Upper lobe of left lung (tissue), 6 donors: Measurements from ENCODE around the gene LRCH1. TPM values are rescaled to one million over a fixed set of nuclear protein-coding genes. Genes with fewer than 3 reads are reported as not detected.

Experiments used
- ATAC-seq, 2 donors: fragments of 200-7000 bp; cut with Tn5 transposase; one replicate each; pipeline ENCODE4 v1.9.1; 2022; ENCODE audit warnings: mild to moderate bottlenecking in 2 of 2, moderate library complexity in 2 of 2; ENCODE audit not compliant: low FRiP score in 2 of 2
- DNase-seq, 2 donors: peaks; one replicate each; pipeline ENCODE4 v3.0.0-alpha.2; 2019 to 2020
- H3K27ac ChIP-seq, 4 donors: fragments of 200-600 bp; sonication (generic); one replicate each; pipeline ENCODE4 v1.5.1; 2016 to 2019
- H3K27me3 ChIP-seq, 4 donors: fragments of 200-600 bp; sonication (generic); one replicate each; pipeline ENCODE4 v1.5.1; 2017 to 2019
- H3K36me3 ChIP-seq, 4 donors: fragments of 200-600 bp; sonication (generic); one replicate each; pipeline ENCODE4 v1.5.1; 2016 to 2019
- H3K4me1 ChIP-seq, 4 donors: fragments of 200-600 bp; sonication (generic); one replicate each; pipeline ENCODE4 v1.5.1; 2018 to 2019
- H3K4me3 ChIP-seq, 4 donors: fragments of 200-600 bp; sonication (generic); one replicate each; pipeline ENCODE4 v1.5.1; 2017 to 2019; ENCODE audit warnings: mild to moderate bottlenecking in 2 of 4, moderate library complexity in 1 of 4
- H3K9me3 ChIP-seq, 4 donors: fragments of 200-600 bp; sonication (generic); one replicate each; pipeline ENCODE4 v1.5.1; 2018 to 2019
- CTCF ChIP-seq, 6 experiments: fragments of 450-650 bp in 4 of 6; fragments of 200-600 bp in 2 of 6; sonication (generic) in 2 of 6; IDR thresholded peaks; one replicate each; pipeline ENCODE4 v1.5.1; 2016 to 2019; ENCODE audit warnings: antibody characterized with exemption in 6 of 6
- EP300 ChIP-seq, 4 donors: sonication (generic); formaldehyde crosslinking; IDR thresholded peaks; one replicate each; pipeline ENCODE4 v1.5.1; 2017; ENCODE audit warnings: antibody characterized with exemption in 4 of 4, control low read depth in 2 of 4
- POLR2A ChIP-seq, 4 donors: fragments of 450-650 bp; IDR thresholded peaks; one replicate each; pipeline ENCODE4 v1.5.1; 2016 to 2017; ENCODE audit warnings: antibody characterized with exemption in 4 of 4, mild to moderate bottlenecking in 2 of 4
- POLR2AphosphoS5 ChIP-seq, 2 donors: sonication (generic); formaldehyde crosslinking; IDR thresholded peaks; one replicate each; pipeline ENCODE4 v1.5.1; 2017; ENCODE audit warnings: antibody characterized with exemption in 2 of 2
- WGBS, 2 donors: methylation state at CpG; one replicate each; pipeline ENCODE4 v1.1.5; 2017 to 2018; 5-methylcytosine and 5-hydroxymethylcytosine counted together
- total RNA-seq, 6 donors: library from RNA; depleted of rRNA in 4 of 6; stranded (reverse); fragments of >200 nt in 4 of 6; gene quantifications; one replicate each; pipeline versions ENCODE4 v1.1.0 to v1.2.1, GENCODE V29; 2016 to 2021
- donor health status: DM: no; HTN: no; CAD: no; lungs with moderate emphysema.
- donor health status: DM: no; HTN: yes; CAD: no; lungs with severe emphysema.

Gene LRCH1
- total RNA-seq, 6 donors from 2014 or later, result 17.2 to 27.0 (median 22.7) TPM

GRCh38 chr13:46620471-46620870 is 67.5 kb downstream of the LRCH1 start:
- TF ChIP-seq POLR2A (IDR thresholded peaks at IDR 0.05), result no peak
- H3K27ac ChIP-seq, result peak overlapping the region in 1 of 4 donors; percentile 5

DNA sequence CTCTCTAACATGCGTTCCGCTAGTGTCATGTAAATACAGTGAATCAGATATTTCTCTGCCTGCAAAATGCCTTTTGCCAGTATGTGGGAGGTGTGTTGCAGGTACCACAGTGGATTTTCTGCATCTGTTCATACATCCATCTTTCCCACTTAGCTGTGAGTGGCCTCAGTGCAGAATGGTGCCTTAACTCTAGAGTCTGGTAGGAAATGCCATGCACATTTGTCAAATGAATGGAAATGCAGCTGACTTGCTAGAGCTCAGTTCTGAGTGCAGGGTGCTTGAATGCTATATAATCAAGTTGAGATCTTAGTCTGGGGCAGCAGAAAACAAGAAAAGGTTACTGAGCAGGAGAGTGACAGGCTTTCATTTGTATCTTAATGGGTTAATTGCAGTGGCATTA is 68.2 kb downstream of the LRCH1 start:
- WGBS, 2 donors, result 97 to 98% methylated on average over 2 of the region's 2 CpGs
- Histone ChIP-seq H3K4me1 (peaks cover 28 to 51% (median 39%) of the 10 kb centered on the region in 4 donors), H3K27me3 (no peaks in the 10 kb centered on the region), H3K4me3 (no peak overlapping the region), H3K9me3 (no peaks in the 10 kb centered on the region), H3K36me3 (no peaks in the 10 kb centered on the region), H3K27ac (peak overlapping the region in 1 of 4 donors; percentile 5)
- TF ChIP-seq EP300 (IDR thresholded peaks at IDR 0.05) (no peak), CTCF (IDR thresholded peaks at IDR 0.05) (no peak), POLR2AphosphoS5 (IDR thresholded peaks at IDR 0.05) (no peak), POLR2A (IDR thresholded peaks at IDR 0.05) (no peak)
- DNase-seq (no peak), ATAC-seq (no peak)

More at GRCh38 chr13:46620471-46620870, 67.5 kb downstream of the LRCH1 start:
- no peak overlapping the region for H3K4me3 ChIP-seq
- DNase-seq (no peak), ATAC-seq (peak in 1 of 2 donors; percentile 16)
- no peaks in the 10 kb centered on the region for H3K27me3 ChIP-seq
- WGBS, 2 donors, result 53 to 63% methylated on average over 2 of the region's 2 CpGs
- H3K4me1 ChIP-seq, result peaks cover 34 to 58% (median 44%) of the 10 kb centered on the region in 4 donors
- H3K9me3 ChIP-seq, result no peaks in the 10 kb centered on the region
- no peaks in the 10 kb centered on the region for H3K36me3 ChIP-seq

DNA sequence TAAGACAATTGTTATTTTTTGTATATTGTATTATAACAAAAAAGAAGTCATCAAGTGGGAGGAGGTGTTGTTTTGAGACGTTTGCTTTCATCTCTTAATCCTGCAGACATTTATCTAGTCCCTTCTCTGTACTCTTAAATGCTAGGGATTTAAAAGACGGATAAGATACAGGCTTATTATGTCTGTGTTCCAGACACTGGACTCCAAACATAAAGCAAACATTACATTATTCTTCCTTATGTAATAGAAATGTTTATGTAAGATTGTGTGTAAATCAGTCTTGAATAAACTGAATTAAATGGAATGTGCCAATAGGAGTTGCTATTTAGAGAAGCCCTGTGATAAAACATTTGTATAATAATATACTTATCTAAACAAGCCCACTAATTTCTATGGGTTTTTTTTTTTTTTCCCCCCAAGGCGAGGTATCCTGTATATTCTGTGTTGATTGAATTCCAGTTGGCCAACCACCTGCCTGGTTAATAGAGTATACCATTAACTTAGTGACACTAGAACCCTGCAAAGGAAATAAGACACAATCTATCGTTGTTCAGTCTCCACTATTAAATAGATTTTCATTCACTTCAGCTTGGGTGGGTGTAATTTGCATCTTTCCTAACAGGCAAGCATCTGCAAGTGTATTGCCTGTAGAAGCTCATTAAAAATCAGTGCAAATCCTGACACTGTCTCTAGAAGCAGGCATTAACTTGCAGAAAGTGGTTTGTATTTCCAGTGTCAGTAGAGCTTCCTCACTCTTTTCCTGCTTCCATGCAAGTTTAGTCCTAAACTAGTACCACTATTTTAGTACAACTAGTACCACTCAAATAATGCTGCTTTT is 69.0 kb downstream of the LRCH1 start:
- H3K36me3 ChIP-seq, result no peaks in the 10 kb centered on the region
- TF ChIP-seq POLR2A (IDR thresholded peaks at IDR 0.05), result no peak
- no peak for TF ChIP-seq EP300 (IDR thresholded peaks at IDR 0.05)
- TF ChIP-seq CTCF (IDR thresholded peaks at IDR 0.05), result no peak
- TF ChIP-seq POLR2AphosphoS5 (IDR thresholded peaks at IDR 0.05), result no peak
- ATAC-seq (no peak), DNase-seq (no peak)
- peaks cover 28 to 47% (median 38%) of the 10 kb centered on the region in 4 donors for H3K4me1 ChIP-seq
- H3K27ac ChIP-seq, result no peak overlapping the region
- no peaks in the 10 kb centered on the region for H3K27me3 ChIP-seq
- no peak overlapping the region for H3K4me3 ChIP-seq
- WGBS, 2 donors, result 49 to 55% methylated on average over 4 of the region's 4 CpGs
- H3K9me3 ChIP-seq, result no peaks in the 10 kb centered on the region

DNA sequence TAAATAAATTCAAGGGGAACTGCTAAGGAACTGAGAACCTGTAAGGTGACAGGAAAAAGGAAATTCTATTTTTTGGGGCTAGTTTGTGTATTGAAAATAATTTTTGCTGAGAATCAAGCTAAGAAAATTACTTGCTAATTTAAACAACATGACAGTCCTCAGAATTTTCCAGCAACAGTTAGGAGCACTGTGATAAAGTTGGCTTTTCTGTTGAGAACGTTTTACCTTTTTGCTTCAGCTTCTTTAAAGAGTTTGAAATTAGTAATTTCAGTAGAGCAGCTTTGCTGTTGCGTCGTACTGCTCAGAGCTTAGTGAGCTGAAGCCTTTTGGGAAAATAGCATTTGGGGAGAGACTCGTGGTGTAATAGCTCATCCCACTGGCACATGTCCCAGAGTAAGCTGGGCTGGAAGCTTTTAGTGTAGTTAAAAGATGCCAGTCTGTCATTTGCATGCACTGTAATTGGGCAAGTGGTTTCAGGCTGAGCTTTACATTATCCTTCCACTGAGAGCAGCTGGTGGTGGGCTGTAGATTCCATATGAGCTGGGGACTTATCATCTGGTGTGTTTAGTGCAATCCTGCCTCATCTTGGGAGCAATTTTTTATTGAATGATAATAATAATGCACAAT is 69.8 kb downstream of the LRCH1 start:
- 52 to 59% methylated on average over 4 of the region's 4 CpGs for WGBS, 2 donors
- DNase-seq (no peak), ATAC-seq (peak in 1 of 2 donors; percentile 77)
- Histone ChIP-seq H3K4me3 (no peak overlapping the region), H3K27ac (no peak overlapping the region), H3K4me1 (peaks cover 25 to 47% (median 32%) of the 10 kb centered on the region in 4 donors), H3K9me3 (no peaks in the 10 kb centered on the region), H3K36me3 (no peaks in the 10 kb centered on the region), H3K27me3 (no peaks in the 10 kb centered on the region)
- TF ChIP-seq POLR2AphosphoS5 (IDR thresholded peaks at IDR 0.05) (no peak), CTCF (IDR thresholded peaks at IDR 0.05) (no peak), POLR2A (IDR thresholded peaks at IDR 0.05) (no peak), EP300 (IDR thresholded peaks at IDR 0.05) (no peak)

DNA sequence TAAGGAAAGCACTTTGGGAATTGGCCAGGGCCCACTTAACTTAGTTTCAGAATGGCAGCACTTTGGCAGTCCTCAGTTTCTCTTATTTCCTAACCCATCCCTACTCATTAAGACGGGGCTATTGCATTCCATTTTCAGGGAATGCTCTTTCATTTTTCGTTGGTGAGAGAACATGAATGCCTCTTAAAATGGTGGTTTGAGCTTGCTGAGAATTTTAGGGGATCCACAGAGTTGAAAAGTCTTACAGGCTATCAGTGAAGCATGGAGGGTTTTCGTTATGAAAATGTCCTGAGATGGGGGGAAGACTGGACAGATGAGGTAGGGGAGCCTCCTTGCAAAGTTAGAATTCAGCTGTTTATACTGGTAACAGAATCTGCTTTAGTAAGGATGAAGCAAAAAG is 71.4 kb downstream of the LRCH1 start:
- no peak for ATAC-seq
- Histone ChIP-seq H3K4me1 (peaks cover 20 to 50% (median 30%) of the 10 kb centered on the region in 4 donors), H3K4me3 (no peak overlapping the region), H3K9me3 (no peaks in the 10 kb centered on the region), H3K27me3 (no peaks in the 10 kb centered on the region), H3K36me3 (no peaks in the 10 kb centered on the region), H3K27ac (peak overlapping the region in 1 of 4 donors; percentile 22)
- no peak for DNase-seq
- 70 to 72% methylated on average over 3 of the region's 3 CpGs for WGBS, 2 donors
- TF ChIP-seq POLR2AphosphoS5 (IDR thresholded peaks at IDR 0.05) (no peak), CTCF (IDR thresholded peaks at IDR 0.05) (no peak), POLR2A (IDR thresholded peaks at IDR 0.05) (no peak), EP300 (IDR thresholded peaks at IDR 0.05) (no peak)
